Uterus (tissue), 4 donors: ENCODE data around the gene ST6GALNAC3. TPM values are rescaled to one million over a fixed set of nuclear protein-coding genes. Genes with fewer than 3 reads are reported as not detected.

Experiments
- DNase-seq, 2 donors: peaks; one replicate each; pipeline ENCODE4 v3.0.0-alpha.2; 2019 to 2020
- H3K27ac ChIP-seq, 2 donors: fragments of 200-600 bp; sonication (generic); 1 replicate in 1 of 2; 2 replicates in 1 of 2; pipeline ENCODE4 v1.5.1; 2016 to 2018
- H3K27me3 ChIP-seq, 2 donors: fragments of 200-600 bp; sonication (generic); one replicate each; pipeline ENCODE4 v1.5.1; 2018 to 2019; ENCODE audit warnings: control low read depth in 1 of 2
- H3K36me3 ChIP-seq, 2 donors: fragments of 200-600 bp; sonication (generic); one replicate each; pipeline ENCODE4 v1.5.1; 2019; ENCODE audit warnings: control low read depth in 1 of 2
- H3K4me1 ChIP-seq, 2 donors: fragments of 200-600 bp; sonication (generic); one replicate each; pipeline ENCODE4 v1.5.1; 2018 to 2019; ENCODE audit warnings: control low read depth in 1 of 2
- H3K4me3 ChIP-seq, 2 donors: fragments of 200-600 bp; sonication (generic); 1 replicate in 1 of 2; 2 replicates in 1 of 2; pipeline ENCODE4 v1.5.1; 2018 to 2019; ENCODE audit warnings: mild to moderate bottlenecking in 1 of 2
- H3K9me3 ChIP-seq, 2 donors: fragments of 200-600 bp; sonication (generic); one replicate each; pipeline ENCODE4 v1.5.1; 2019; ENCODE audit warnings: control low read depth in 1 of 2
- CTCF ChIP-seq, 4 experiments: fragments of 200-600 bp in 2 of 4; fragments of 450-650 bp in 2 of 4; sonication (generic) in 2 of 4; IDR thresholded peaks; one replicate each; pipeline ENCODE4 v1.5.1; 2016 to 2019; ENCODE audit warnings: antibody characterized with exemption in 4 of 4, mild to moderate bottlenecking in 2 of 4, moderate library complexity in 1 of 4
- POLR2A ChIP-seq, 2 donors: fragments of 450-650 bp; IDR thresholded peaks; one replicate each; pipeline ENCODE4 v1.6.1; 2016; ENCODE audit warnings: antibody characterized with exemption in 2 of 2, mild to moderate bottlenecking in 1 of 2, moderate library complexity in 1 of 2
- intact Hi-C: fragments of 100-400 bp; cut with DNase I; formaldehyde crosslinking; loops from one replicate; pipeline ENCODE4 v1.15.1; 2023; ENCODE audit warnings: low total_unique reads
- total RNA-seq, 4 donors: library from RNA; depleted of rRNA in 3 of 4; stranded (reverse); fragments of >200 nt in 3 of 4; gene quantifications; one replicate each; pipeline versions ENCODE4 v1.1.0 to v1.2.4, GENCODE V29; 2014 to 2023
- donor health status: DM: yes; HTN: yes; CAD: no.

Gene ST6GALNAC3
- total RNA-seq, 4 donors from 2014 or later = 6.7 to 43.4 (median 21.1) TPM

GRCh38 chr1:76070538-76070937, 4.0 kb upstream of the ST6GALNAC3 start:
- TF ChIP-seq POLR2A (IDR thresholded peaks at IDR 0.05) (no peak), CTCF (IDR thresholded peaks at IDR 0.05) (no peak)
- no peaks in the 10 kb centered on the region for H3K4me1 ChIP-seq
- H3K27me3 ChIP-seq = no peaks in the 10 kb centered on the region
- no peaks in the 10 kb centered on the region for H3K9me3 ChIP-seq
- H3K4me3 ChIP-seq = no peak overlapping the region
- no peak for DNase-seq
- H3K36me3 ChIP-seq = no peaks in the 10 kb centered on the region
- H3K27ac ChIP-seq = no peak overlapping the region
- intact Hi-C loops = no loop called here

GRCh38 chr1:76073481-76073880, 1.1 kb upstream of the ST6GALNAC3 start:
- TF ChIP-seq POLR2A (IDR thresholded peaks at IDR 0.05) (no peak), CTCF (IDR thresholded peaks at IDR 0.05) (no peak)
- Histone ChIP-seq H3K27me3 (no peaks in the 10 kb centered on the region), H3K4me3 (no peak overlapping the region), H3K9me3 (no peaks in the 10 kb centered on the region), H3K36me3 (no peaks in the 10 kb centered on the region), H3K27ac (no peak overlapping the region), H3K4me1 (no peaks in the 10 kb centered on the region)
- intact Hi-C loops = no loop called here
- DNase-seq = no peak

GRCh38 chr1:76075188-76075489, 593 bp downstream of the ST6GALNAC3 start:
- H3K4me1 ChIP-seq = no peaks in the 10 kb centered on the region
- no peaks in the 10 kb centered on the region for H3K27me3 ChIP-seq
- H3K27ac ChIP-seq = peak overlapping the region; percentile 78 to 83
- peak in 1 of 2 donors; percentile 21 for DNase-seq
- intact Hi-C loops = no loop called here
- no peak for TF ChIP-seq POLR2A (IDR thresholded peaks at IDR 0.05)
- TF ChIP-seq CTCF (IDR thresholded peaks at IDR 0.05) = no peak
- H3K36me3 ChIP-seq = no peaks in the 10 kb centered on the region
- H3K4me3 ChIP-seq = peak overlapping the region; percentile 61 to 63
- H3K9me3 ChIP-seq = no peaks in the 10 kb centered on the region

- no peak for DNase-seq
- H3K4me3 ChIP-seq = no peak overlapping the region
- H3K27ac ChIP-seq = peak overlapping the region; percentile 78 to 83
These were observed 1.3 kb downstream of the ST6GALNAC3 start for GRCh38 chr1:76075877-76076276.

More at GRCh38 chr1:76075877-76076276, 1.3 kb downstream of the ST6GALNAC3 start:
- Histone ChIP-seq H3K9me3 (no peaks in the 10 kb centered on the region), H3K27me3 (no peaks in the 10 kb centered on the region), H3K4me1 (no peaks in the 10 kb centered on the region), H3K36me3 (no peaks in the 10 kb centered on the region)
- TF ChIP-seq POLR2A (IDR thresholded peaks at IDR 0.05) (peak in 1 of 2 donors; percentile 9), CTCF (IDR thresholded peaks at IDR 0.05) (no peak)
- intact Hi-C loops = no loop called here
